Sigmoid colon (tissue), 4 donors: ENCODE data around the gene FASTK.

Experiments used
- CTCF ChIP-seq, 4 experiments: fragments of 450-650 bp in 3 of 4; fragments of 200-600 bp in 1 of 4; IDR thresholded peaks; one replicate each; pipeline ENCODE4 v1.5.1; 2016 to 2019; ENCODE audit warnings: antibody characterized with exemption in 4 of 4, mild to moderate bottlenecking in 3 of 4, moderate library complexity in 2 of 4
- EP300 ChIP-seq, 4 donors: sonication (generic); formaldehyde crosslinking; IDR thresholded peaks; one replicate each; pipeline ENCODE4 v1.6.1; 2017; ENCODE audit warnings: antibody characterized with exemption in 4 of 4
- POLR2A ChIP-seq, 2 donors: fragments of 450-650 bp; IDR thresholded peaks; one replicate each; pipeline ENCODE4 v1.6.1; 2016; ENCODE audit warnings: antibody characterized with exemption in 2 of 2, mild to moderate bottlenecking in 2 of 2, moderate library complexity in 2 of 2
- POLR2AphosphoS5 ChIP-seq, 4 donors: sonication (generic); formaldehyde crosslinking; IDR thresholded peaks; one replicate each; pipeline ENCODE4 v1.6.1; 2017; ENCODE audit warnings: antibody characterized with exemption in 4 of 4

- TF ChIP-seq CTCF (IDR thresholded peaks at IDR 0.05) (no peak), POLR2A (IDR thresholded peaks at IDR 0.05) (no peak), EP300 (IDR thresholded peaks at IDR 0.05) (no peak), POLR2AphosphoS5 (IDR thresholded peaks at IDR 0.05) (no peak)
These were observed 10.4 kb upstream of the FASTK start for GRCh38 chr7:151091003-151091402.
